Right hindlimb (tissue), 1 donor: ENCODE data around the gene TMPRSS13.
"Not testable (repeated sequence)": the region's sequence is repeated elsewhere in the genome, so short reads cannot be mapped to it uniquely, and the experiment has no call there.

Source experiments
- DNase-seq: peaks from one replicate; pipeline ENCODE4 v3.0.0-alpha.2; 2018

TMPRSS13 gene

GRCh38 chr11:117929142-117929915, at the start of gene TMPRSS13:
Gene TMPRSS13, minus strand, starts transcription at chr11:117929402. Its CDS starts 95 bp downstream, at chr11:117929307.
- DNase-seq = no peak

GRCh38 chr11:117978991-117979390, 49.8 kb upstream of the TMPRSS13 start:
- no peak for DNase-seq

DNA sequence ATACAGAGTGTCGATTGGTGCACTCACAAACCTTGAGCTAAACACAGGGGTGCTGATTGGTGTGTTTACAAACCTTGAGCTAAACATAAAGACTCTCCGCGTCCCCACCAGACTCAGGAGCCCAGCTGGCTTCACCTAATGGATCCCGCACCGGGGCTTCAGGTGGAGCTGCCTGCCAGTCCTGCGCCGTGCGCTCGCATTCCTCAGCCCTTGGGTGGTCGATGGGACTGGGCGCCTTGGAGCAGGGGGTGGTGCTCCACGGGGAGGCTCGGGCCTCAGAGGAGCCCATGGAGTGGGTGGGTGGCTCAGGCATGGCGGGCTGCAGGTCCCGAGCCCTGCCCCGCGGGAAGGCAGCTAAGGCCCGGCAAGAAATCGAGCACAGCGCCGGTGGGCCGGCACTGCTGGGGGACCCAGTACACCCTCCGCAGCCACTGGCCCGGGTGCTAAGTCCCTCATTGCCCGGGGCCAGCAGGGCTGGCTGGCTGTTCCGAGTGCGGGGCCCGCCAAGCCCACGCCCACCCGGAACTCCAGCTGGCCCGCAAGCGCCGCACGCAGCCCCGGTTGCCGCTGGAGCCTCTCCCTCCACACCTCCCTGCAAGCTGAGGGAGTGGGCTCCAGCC, 49.2 kb upstream of the TMPRSS13 start:
- not testable (repeated sequence) for DNase-seq

- not testable (repeated sequence) for DNase-seq
Measured at GRCh38 chr11:117977612-117978264, 48.5 kb upstream of the TMPRSS13 start.

GRCh38 chr11:117977029-117977428, 47.8 kb upstream of the TMPRSS13 start:
- DNase-seq = no peak

DNA sequence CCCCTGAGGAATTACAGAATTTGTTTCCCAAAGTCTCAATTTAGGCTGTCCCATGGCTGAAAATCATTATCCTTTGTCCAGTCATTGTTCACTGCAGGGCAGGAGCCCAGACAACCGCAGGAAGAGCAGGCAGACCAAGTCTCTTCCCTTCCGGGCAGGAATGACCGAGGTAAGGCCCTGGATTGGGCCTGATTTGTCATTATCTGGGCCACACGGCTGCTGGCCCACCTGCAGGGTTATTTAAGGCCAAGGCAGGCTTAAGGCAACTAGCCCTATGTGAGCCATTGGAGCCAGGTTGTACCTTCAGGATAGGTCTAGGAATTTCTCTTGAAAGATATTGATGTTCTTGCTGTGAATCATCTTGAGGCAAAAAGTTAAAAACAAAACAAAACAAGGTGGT, 47.2 kb upstream of the TMPRSS13 start:
- DNase-seq = no peak

DNA sequence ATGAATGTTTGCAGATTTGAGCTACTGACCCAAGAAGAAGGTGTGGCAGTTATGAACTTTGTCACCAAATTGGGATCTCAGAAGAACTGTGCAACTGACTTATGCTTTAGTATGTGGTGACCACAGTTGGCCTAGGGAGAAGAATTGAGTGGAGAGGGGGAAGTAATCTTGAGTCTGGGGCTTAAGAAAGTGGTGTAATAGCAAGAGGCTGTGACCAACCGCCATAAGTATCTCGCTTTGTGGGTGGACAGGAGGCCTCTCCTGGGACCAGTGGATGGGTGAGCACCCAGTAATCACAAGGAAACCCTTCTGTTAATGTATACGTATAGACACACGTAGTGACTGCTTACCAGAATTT, 44.3 kb upstream of the TMPRSS13 start:
- no peak for DNase-seq

DNA sequence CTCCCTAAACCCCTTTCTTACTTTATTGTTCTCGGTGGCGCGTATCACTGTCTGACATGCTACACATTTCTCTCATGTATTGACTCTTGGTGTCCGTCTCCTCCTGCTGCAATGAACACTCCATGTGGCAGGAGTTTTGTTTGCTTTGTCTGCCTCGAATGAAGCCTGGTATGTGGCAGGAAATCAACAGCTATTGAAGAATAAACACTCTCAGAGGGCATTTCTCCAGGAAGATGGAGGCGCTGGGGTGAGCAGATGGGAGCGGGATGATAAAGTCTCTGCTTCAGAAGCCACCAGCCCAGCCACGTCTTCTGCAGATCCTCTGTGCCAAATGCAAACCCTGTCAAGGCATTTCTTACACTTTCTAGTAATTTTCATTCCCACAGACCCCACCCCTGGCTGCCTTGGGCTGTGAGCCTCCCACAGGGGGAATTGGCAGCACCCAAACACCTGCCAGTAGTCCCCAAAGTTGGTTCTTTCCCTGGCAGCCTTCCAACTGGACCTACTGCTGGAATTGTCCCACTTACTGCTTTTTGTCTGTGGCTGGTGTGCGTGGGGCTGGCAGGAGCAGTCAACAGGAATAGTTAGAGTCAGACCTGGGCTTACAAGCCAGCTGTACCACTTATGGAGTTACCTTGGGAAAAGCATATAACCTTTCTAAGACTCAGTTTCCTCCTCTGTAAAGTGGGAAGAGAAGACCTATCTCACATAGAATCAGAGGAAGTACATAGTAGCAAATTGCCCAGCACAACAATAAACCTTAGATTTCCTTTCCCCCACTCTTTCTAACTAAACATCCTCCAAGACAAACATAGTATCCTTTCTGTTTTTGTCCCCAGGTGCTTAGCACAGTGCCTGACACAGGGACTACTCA, 43.7 kb upstream of the TMPRSS13 start:
- no peak for DNase-seq

- DNase-seq = no peak
Measured at GRCh38 chr11:117972044-117972443, 42.8 kb upstream of the TMPRSS13 start.

- no peak for DNase-seq
Measured at GRCh38 chr11:117970400-117971024, 41.3 kb upstream of the TMPRSS13 start.

- no peak for DNase-seq
Measured at GRCh38 chr11:117969160-117969991, 40.2 kb upstream of the TMPRSS13 start.

- no peak for DNase-seq
Measured at GRCh38 chr11:117966908-117967307, 37.7 kb upstream of the TMPRSS13 start.

- no peak for DNase-seq
Measured at GRCh38 chr11:117962826-117963225, 33.6 kb upstream of the TMPRSS13 start.

GRCh38 chr11:117961896-117962295, 32.7 kb upstream of the TMPRSS13 start:
- DNase-seq = no peak

DNA sequence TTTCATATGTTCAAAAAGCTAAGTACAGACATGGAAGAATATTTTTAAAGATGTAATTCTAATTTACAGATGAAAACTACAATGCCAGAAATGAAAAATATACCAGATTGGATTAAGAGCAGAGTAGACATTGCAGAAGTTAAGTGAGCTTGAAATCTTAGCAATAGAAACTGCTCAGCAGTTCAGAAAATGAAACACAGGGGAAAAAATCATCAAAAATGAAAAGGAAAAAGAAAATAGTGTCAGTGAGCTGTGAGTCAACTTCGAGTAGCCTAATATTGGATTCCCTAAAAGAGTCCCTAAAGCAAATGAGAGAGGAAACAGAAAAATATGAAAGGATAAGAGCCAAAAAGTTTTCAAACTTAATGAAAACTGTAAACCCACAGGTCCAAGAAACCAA, 31.2 kb upstream of the TMPRSS13 start:
- no peak for DNase-seq

- no peak for DNase-seq
Measured at GRCh38 chr11:117959438-117960149, 30.4 kb upstream of the TMPRSS13 start.

GRCh38 chr11:117958949-117959348, 29.7 kb upstream of the TMPRSS13 start:
- DNase-seq = no peak

- DNase-seq = no peak
Measured at GRCh38 chr11:117953024-117953671, 23.9 kb upstream of the TMPRSS13 start.

GRCh38 chr11:117950993-117951961, 22.1 kb upstream of the TMPRSS13 start:
- no peak for DNase-seq
